HCT116 (cell line): ENCODE data around the gene SEPTIN5. TPM values are rescaled to one million over a fixed set of nuclear protein-coding genes. Genes with fewer than 3 reads are reported as not detected.

Experiments used
- ATAC-seq: fragments of 200-7000 bp; cut with Tn5 transposase; 2 replicates; pipeline ENCODE4 v1.9.1; 2020; ENCODE audit warnings: mild to moderate bottlenecking, moderate library complexity
- BruUV-seq: library from RNA; stranded (reverse); fragments of 400-500 nt; replicated peaks from 2 replicates; lab custom pipeline; 2021; lab: Mats Ljungman, UMichigan
- CTCF ChIA-PET: fragments of 300-600 bp; sonication (Branson Sonifier 250); formaldehyde crosslinking; loops from one replicate; lab custom pipeline; 2021; ENCODE audit warnings: antibody characterized with exemption; lab: Charles Lee
- POLR2A ChIA-PET: fragments of 300-600, 350-600 bp; sonication (Branson Sonifier 250); formaldehyde crosslinking; loops from one replicate; lab custom pipeline; 2021; ENCODE audit warnings: antibody characterized with exemption; lab: Charles Lee
- RAD21 ChIA-PET, 2 experiments: fragments of 300-600 bp; sonication (Branson Sonifier 250); formaldehyde crosslinking; loops; one replicate each; lab custom pipeline; 2023; ENCODE audit warnings: low total read pairs in 2 of 2; ENCODE audit not compliant: uncharacterized antibody in 2 of 2, unreplicated experiment in 2 of 2, low non-redundant PET in 1 of 2; lab: Charles Lee
- DNase-seq: peaks from one replicate; pipeline ENCODE4 v3.0.0-alpha.2; 2010; ENCODE audit warnings: low read depth, low spot score
- H2AFZ ChIP-seq: fragments of 200-600 bp; shearing (Covaris generic), sonication (generic); 2 replicates; pipeline ENCODE4 v1.6.1; 2017; ENCODE audit warnings: low read depth, mixed run types, mixed read lengths, antibody characterized with exemption, low read length; ENCODE audit not compliant: poor library complexity, severe bottlenecking
- H3K27ac ChIP-seq: 2 replicates; pipeline ENCODE4 v1.5.1; 2012; ENCODE audit warnings: low read depth, low read length
- H3K27me3 ChIP-seq: fragments of 200-600 bp; sonication (generic); 2 replicates; pipeline ENCODE4 v1.6.1; 2016; ENCODE audit warnings: mixed run types, low read length, mixed read lengths; ENCODE audit not compliant: insufficient read depth
- H3K36me3 ChIP-seq, 2 experiments: fragments of 200-500 bp in 1 of 2; fragments of 200-600 bp in 1 of 2; sonication (Bioruptor generic) in 1 of 2; sonication (generic) in 1 of 2; 2 replicates each; pipeline versions ENCODE4 v1.5.1 to v1.6.1; 2014 to 2016; ENCODE audit warnings: low read length in 2 of 2, inconsistent platforms in 1 of 2, mixed read lengths in 1 of 2, mixed run types in 1 of 2; ENCODE audit not compliant: insufficient read depth in 2 of 2, control insufficient read depth in 1 of 2
- H3K4me1 ChIP-seq, 2 experiments: fragments of 200-600 bp in 1 of 2; sonication (generic) in 1 of 2; 2 replicates each; pipeline versions ENCODE4 v1.5.1 to v1.6.1; 2012 to 2017; ENCODE audit warnings: low read length in 2 of 2, inconsistent platforms in 1 of 2, mild to moderate bottlenecking in 1 of 2, mixed read lengths in 1 of 2, mixed run types in 1 of 2, moderate library complexity in 1 of 2; ENCODE audit not compliant: insufficient read depth in 2 of 2, control insufficient read depth in 1 of 2
- H3K4me2 ChIP-seq: fragments of 200-600 bp; sonication (generic); 2 replicates; pipeline ENCODE4 v1.6.1; 2017; ENCODE audit warnings: mixed run types, low read length, mixed read lengths
- H3K4me3 ChIP-seq, 2 experiments: fragments of 200-600 bp in 1 of 2; sonication (generic) in 1 of 2; replicated peaks in 1 of 2; 2 replicates each; pipeline ENCODE4 v1.5.1; 2011 to 2016; ENCODE audit warnings: low read length in 2 of 2, control low read depth in 1 of 2, low read depth in 1 of 2, mild to moderate bottlenecking in 1 of 2, mixed read lengths in 1 of 2, mixed run types in 1 of 2
- H3K79me2 ChIP-seq: fragments of 200-600 bp; sonication (generic); 2 replicates; pipeline ENCODE4 v1.6.1; 2017; ENCODE audit warnings: mild to moderate bottlenecking, mixed run types, low read length, moderate library complexity, mixed read lengths; ENCODE audit not compliant: insufficient read depth
- H3K9ac ChIP-seq: fragments of 200-600 bp; sonication (generic); 2 replicates; pipeline ENCODE4 v1.6.1; 2016; ENCODE audit warnings: low read length, mixed read lengths
- H3K9me2 ChIP-seq: fragments of 200-600 bp; sonication (generic), shearing (Covaris generic); 2 replicates; pipeline ENCODE4 v1.6.1; 2017; ENCODE audit warnings: mixed run types, mild to moderate bottlenecking, moderate library complexity; ENCODE audit not compliant: insufficient read depth
- H3K9me3 ChIP-seq, 2 experiments: fragments of 200-500 bp in 1 of 2; fragments of 200-600 bp in 1 of 2; sonication (Bioruptor generic) in 1 of 2; sonication (generic) in 1 of 2; 2 replicates each; pipeline ENCODE4 v1.6.1; 2014 to 2017; ENCODE audit warnings: low read length in 2 of 2, mixed read lengths in 2 of 2, inconsistent platforms in 1 of 2, low read depth in 1 of 2, mild to moderate bottlenecking in 1 of 2, mixed run types in 1 of 2, moderate library complexity in 1 of 2; ENCODE audit not compliant: control insufficient read depth in 1 of 2, insufficient read depth in 1 of 2
- H4K20me1 ChIP-seq: fragments of 200-600 bp; sonication (generic), shearing (Covaris generic); 2 replicates; pipeline ENCODE4 v1.6.1; 2017; ENCODE audit warnings: mixed run types, mild to moderate bottlenecking, moderate library complexity; ENCODE audit not compliant: insufficient read depth
- RAD21 ChIP-seq: IDR thresholded peaks from 2 replicates; pipeline ENCODE4 v1.6.1; 2012; ENCODE audit warnings: low read depth, mild to moderate bottlenecking
- TCF7L2 ChIP-seq: IDR thresholded peaks from 2 replicates; pipeline ENCODE4 v1.7.0; 2011; ENCODE audit warnings: borderline replicate concordance, inconsistent platforms; ENCODE audit not compliant: insufficient read depth, insufficient read length; ENCODE audit errors: extremely low read depth
- YY1 ChIP-seq: IDR thresholded peaks from 2 replicates; pipeline ENCODE4 v1.6.1; 2011; ENCODE audit warnings: low read length, low read depth, moderate library complexity, mild to moderate bottlenecking; ENCODE audit not compliant: insufficient replicate concordance; ENCODE audit errors: extremely low read depth
- intact Hi-C: fragments of 100-400 bp; cut with micrococcal nuclease; formaldehyde crosslinking; loops from 2 replicates; pipeline ENCODE4 v1.10.0; 2022
- total RNA-seq: library from RNA; stranded (reverse); gene quantifications from one replicate; pipeline ENCODE4 v1.2.1, GENCODE V29; 2021; ENCODE audit not compliant: unreplicated experiment
- TF ChIP-seq, protein P1 (sequence below): IDR thresholded peaks from 2 replicates; pipeline ENCODE4 v1.6.1; 2012
- TF ChIP-seq, protein P2 (sequence below): IDR thresholded peaks from 2 replicates; pipeline ENCODE4 v1.6.1; 2012; ENCODE audit warnings: low read depth

The SEPTIN5 gene
- total RNA-seq, 1 experiment from 2014 or later, result 9.0 TPM

DNA sequence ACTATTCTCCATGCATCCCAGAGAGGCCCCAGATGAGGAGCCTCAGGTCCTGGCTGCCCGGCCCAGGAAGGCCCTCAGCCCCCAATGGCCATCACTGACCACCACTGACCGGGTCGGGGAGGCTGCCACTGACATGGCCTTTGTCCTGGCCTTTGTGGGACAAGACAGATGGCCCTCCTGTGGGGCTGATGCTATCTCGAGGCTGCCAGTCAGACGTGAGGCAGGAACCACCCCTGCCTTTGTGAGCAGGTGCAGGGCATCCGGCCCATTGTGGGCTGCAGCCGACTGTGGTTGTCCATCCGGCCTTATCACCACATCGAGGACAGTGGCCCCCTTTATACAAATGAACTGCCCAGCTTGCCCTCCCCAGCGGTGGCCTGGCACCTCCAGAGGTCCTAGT lies 14.5 kb downstream of the SEPTIN5 start:
- Histone ChIP-seq H3K27me3 (no peaks in the 10 kb centered on the region), H2AFZ (no peak overlapping the region), H3K4me3 (no peak overlapping the region), H3K36me3 (no peaks in the 10 kb centered on the region), H4K20me1 (no peaks in the 10 kb centered on the region), H3K9me3 (no peaks in the 10 kb centered on the region), H3K4me1 (peaks cover 0 to 12% of the 10 kb centered on the region in 2 experiments; a peak in 2 of 4 replicates), H3K79me2 (no peaks in the 10 kb centered on the region), H3K9me2 (no peaks in the 10 kb centered on the region), H3K27ac (no peak overlapping the region), H3K9ac (no peak overlapping the region), H3K4me2 (no peak overlapping the region)
- BruUV-seq, result no TSS peak
- CTCF ChIA-PET, result no interaction called here
- ATAC-seq (no peak), DNase-seq (no peak)
- intact Hi-C loops, result no loop called here
- TF ChIP-seq YY1 (no peak), TCF7L2 (no peak), RAD21 (no peak)
- TF ChIP-seq, protein P1, sequence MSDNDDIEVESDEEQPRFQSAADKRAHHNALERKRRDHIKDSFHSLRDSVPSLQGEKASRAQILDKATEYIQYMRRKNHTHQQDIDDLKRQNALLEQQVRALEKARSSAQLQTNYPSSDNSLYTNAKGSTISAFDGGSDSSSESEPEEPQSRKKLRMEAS, result no peak
- TF ChIP-seq, protein P2, sequence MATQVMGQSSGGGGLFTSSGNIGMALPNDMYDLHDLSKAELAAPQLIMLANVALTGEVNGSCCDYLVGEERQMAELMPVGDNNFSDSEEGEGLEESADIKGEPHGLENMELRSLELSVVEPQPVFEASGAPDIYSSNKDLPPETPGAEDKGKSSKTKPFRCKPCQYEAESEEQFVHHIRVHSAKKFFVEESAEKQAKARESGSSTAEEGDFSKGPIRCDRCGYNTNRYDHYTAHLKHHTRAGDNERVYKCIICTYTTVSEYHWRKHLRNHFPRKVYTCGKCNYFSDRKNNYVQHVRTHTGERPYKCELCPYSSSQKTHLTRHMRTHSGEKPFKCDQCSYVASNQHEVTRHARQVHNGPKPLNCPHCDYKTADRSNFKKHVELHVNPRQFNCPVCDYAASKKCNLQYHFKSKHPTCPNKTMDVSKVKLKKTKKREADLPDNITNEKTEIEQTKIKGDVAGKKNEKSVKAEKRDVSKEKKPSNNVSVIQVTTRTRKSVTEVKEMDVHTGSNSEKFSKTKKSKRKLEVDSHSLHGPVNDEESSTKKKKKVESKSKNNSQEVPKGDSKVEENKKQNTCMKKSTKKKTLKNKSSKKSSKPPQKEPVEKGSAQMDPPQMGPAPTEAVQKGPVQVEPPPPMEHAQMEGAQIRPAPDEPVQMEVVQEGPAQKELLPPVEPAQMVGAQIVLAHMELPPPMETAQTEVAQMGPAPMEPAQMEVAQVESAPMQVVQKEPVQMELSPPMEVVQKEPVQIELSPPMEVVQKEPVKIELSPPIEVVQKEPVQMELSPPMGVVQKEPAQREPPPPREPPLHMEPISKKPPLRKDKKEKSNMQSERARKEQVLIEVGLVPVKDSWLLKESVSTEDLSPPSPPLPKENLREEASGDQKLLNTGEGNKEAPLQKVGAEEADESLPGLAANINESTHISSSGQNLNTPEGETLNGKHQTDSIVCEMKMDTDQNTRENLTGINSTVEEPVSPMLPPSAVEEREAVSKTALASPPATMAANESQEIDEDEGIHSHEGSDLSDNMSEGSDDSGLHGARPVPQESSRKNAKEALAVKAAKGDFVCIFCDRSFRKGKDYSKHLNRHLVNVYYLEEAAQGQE, result no peak
- POLR2A ChIA-PET, result no interaction called here
- RAD21 ChIA-PET, result no interaction called here
